LHCN-M2 (cell line): ENCODE data around the gene GPX2. TPM values are rescaled to one million over a fixed set of nuclear protein-coding genes. Genes with fewer than 3 reads are reported as not detected.

Experiments
- DNase-seq: peaks from one replicate; pipeline ENCODE4 v3.0.0-alpha.2; 2012; ENCODE audit warnings: low read depth
- polyA plus RNA-seq: library from polyadenylated mRNA; unstranded; fragments of >200 nt; gene quantifications from one replicate; pipeline ENCODE4 v1.2.1, GENCODE V29; 2012; ENCODE audit warnings: missing spikeins
- total RNA-seq: library from RNA; depleted of rRNA; stranded (reverse); fragments of >200 nt; gene quantifications from 2 replicates; pipeline ENCODE4 v1.2.3, GENCODE V29; 2014; rRNA removed

Gene GPX2
- not detected in 2 replicates for total RNA-seq
- 0.13 TPM for polyA plus RNA-seq

DNA sequence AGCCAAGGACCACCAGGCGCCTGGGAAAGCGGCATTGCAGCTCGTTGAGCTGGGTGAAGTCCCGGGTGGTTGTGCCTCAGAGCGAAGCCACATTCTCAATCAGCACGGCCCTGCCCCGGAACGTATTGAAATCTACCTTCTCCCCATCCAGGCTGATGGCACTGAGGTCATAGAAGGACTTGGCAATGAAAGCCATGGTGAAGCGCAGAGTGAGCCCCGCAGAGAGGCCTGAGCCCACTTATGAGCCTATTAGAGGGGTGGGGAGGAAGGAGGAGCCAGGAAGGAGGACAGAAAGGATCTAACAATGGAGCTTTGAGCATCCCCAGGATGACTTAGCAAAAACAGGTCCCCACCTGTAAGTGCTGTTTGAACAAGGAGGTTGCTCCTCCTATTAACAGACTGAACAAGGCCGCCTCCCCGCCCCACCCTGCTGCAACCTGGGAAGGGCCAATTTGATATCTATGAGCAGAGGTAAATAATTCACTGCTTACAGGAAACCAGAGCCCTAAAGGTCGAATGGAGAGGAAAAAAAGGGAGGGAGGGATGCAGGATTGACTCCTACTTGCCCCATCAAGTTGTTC, at the start of gene GPX2:
GPX2 (minus strand) TSS at position 215 of the 581 bp plus-strand sequence; CDS start at position 196, 19 bp downstream.
- DNase-seq: no peak

GRCh38 chr14:64990939-64991338, 48.4 kb upstream of the GPX2 start:
- no peak for DNase-seq

- no peak for DNase-seq
These were observed 47.8 kb upstream of the GPX2 start for GRCh38 chr14:64990296-64990695.

GRCh38 chr14:64987438-64987767, 44.9 kb upstream of the GPX2 start:
- no peak for DNase-seq

- peak; percentile 96 for DNase-seq
These were observed 44.3 kb upstream of the GPX2 start, which contains the start of gene FNTB for GRCh38 chr14:64986648-64987437. Gene FNTB (plus strand): TSS chr14:64986895. CDS start chr14:64986954, 59 bp downstream.

GRCh38 chr14:64983439-64984310, 41.1 kb upstream of the GPX2 start:
- DNase-seq: peak; percentile 60

- peak; percentile 78 for DNase-seq
These were observed 37.0 kb upstream of the GPX2 start for GRCh38 chr14:64979336-64980074.

DNA sequence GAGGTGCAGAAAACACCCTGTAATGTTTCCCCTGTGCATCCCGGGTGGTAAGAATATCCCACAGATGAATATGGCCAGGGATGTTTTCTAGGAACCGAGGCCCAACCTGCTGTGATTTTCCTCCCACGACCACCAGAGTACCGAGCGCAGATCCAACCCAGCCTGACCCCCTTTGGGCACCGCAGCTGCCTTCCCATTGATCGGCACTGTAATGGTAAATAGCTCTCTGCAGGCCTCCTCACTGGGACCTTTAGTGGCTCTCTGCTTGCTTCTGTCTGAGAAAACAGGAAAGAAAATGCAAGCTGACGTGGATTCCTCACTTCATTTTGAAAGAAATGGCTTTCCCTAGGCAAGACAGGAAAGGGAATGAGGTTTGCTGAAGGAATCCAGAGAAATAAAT, 32.0 kb upstream of the GPX2 start:
- DNase-seq: no peak

DNA sequence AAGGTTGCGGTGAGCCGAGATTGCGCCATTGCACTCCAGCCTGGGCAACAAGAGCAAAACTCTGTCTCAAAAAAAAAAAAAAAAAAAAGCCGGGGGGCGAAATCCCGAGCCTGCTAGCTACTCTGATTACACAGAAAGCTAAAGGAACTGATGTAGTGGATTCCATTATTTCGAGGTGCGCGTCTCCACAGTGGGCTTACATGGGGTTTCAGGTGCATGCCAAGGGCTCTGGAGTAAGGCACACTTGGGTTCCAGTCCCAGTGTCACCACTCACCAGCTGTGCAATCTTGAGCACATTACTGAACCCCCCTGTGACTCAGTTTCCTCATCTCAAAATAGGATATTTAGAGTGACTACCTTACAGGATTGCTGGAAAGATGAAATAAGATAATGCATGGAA, 31.3 kb upstream of the GPX2 start:
- DNase-seq: no peak

GRCh38 chr14:64973026-64973442, 30.5 kb upstream of the GPX2 start:
- DNase-seq: no peak

DNA sequence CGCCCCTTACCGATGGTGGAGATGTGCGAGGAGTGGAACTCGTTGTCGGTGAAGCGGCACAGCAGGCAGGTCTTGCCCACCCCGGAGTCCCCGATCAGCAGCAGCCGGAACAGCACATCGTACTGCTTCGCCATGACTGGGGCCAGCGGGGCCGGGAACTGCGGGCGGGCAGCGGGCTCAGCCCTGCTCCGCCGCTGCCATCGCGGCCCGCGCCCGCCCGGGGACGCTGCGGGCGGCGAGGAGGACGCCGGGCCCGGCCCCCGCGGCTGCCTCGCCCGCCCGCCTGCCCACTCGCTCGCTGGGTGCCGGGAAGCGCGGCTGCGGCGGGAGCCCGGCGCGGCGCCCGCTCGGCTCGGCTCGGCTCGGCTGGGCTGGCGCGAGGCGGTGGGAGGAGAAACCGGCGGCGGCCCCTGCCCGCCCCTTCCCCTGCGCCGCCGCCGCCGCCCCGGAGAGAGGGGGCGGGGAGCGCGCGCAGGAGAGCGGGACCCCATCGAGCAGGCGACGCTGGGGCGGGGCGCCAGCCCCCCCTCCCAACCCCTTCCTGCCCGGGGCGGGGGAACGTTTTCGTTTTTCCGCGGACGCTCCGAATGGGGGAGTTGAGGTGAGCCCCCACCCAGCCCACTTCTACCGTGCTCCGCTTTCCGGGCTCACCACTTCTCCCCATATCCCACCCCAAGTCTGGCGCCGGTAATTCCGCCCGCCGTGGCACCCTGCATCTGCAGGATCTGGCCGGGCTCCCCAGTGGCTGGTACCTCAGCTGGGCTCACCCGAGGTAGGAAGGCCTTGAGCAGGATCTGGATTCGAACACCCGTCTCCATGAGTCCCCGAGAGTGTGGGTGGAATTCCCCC, 29.6 kb upstream of the GPX2 start, which contains the start of gene RAB15:
RAB15 (minus strand) TSS at position 394 of the 849 bp plus-strand sequence; CDS start at position 134, 260 bp downstream.
- DNase-seq: no peak

- DNase-seq: no peak
These were observed 29.0 kb upstream of the GPX2 start for GRCh38 chr14:64971491-64971942.

- DNase-seq: peak; percentile 73
These were observed 28.4 kb upstream of the GPX2 start for GRCh38 chr14:64970776-64971477.

GRCh38 chr14:64970041-64970440, 27.5 kb upstream of the GPX2 start:
- no peak for DNase-seq

DNA sequence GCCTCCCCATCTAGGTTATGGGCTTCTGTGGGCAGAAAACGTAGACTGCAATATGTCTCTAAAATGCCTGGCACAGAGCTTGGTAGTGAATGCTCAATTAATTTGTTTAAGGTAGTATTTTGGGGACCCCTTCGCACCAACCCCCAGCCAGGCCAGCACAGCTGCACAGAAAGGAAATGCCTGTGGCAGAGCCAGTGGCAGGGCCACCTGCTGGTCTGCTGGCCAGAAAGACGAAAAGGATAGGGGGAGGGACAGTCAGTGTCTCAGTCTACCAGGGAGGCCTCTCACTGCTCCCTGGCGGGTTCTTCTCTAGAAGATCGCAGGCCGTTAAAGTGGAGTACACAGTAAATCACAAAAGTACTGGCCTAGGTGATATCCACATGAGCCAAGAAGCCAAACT, 26.1 kb upstream of the GPX2 start:
- peak; percentile 36 for DNase-seq

- no peak for DNase-seq
These were observed 25.6 kb upstream of the GPX2 start for GRCh38 chr14:64968167-64968566.

- DNase-seq: no peak
These were observed 24.4 kb upstream of the GPX2 start for GRCh38 chr14:64966976-64967375.

- no peak for DNase-seq
These were observed 22.9 kb upstream of the GPX2 start for GRCh38 chr14:64965356-64966000.

DNA sequence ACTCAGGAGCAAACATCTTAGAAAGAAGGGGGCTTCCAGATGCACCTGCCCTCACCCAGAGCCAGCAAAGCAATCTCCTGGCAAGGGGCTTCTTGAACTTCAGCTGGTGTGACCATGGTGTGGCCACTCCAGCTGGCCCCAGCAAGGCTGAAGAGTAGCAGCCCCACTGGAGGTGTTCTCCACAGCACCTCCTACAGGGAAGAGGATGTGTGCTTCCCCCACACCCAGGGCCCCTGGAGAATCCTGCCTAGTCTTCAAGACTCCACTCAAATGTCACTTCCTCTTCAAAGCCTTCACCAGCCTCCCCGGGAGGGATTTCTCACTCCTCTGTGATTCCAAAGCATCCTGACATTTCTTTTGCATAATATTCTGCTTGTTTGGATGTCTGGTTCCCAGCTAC, 21.1 kb upstream of the GPX2 start:
- no peak for DNase-seq
